OCI-LY3 (cell line): ENCODE results near the gene NFIB.

Experiments
- CTCF ChIP-seq: fragments of 200-600, 300-600 bp; sonication (generic); IDR thresholded peaks from 2 replicates; pipeline ENCODE4 v1.5.1; 2014; ENCODE audit warnings: antibody characterized with exemption, low read length, low read depth
- EZH2phosphoT487 ChIP-seq: fragments of 200-600 bp; shearing (Covaris generic); IDR thresholded peaks from 2 replicates; pipeline ENCODE4 v1.6.1; 2018; ENCODE audit warnings: antibody characterized with exemption, mixed run types, low read depth

DNA sequence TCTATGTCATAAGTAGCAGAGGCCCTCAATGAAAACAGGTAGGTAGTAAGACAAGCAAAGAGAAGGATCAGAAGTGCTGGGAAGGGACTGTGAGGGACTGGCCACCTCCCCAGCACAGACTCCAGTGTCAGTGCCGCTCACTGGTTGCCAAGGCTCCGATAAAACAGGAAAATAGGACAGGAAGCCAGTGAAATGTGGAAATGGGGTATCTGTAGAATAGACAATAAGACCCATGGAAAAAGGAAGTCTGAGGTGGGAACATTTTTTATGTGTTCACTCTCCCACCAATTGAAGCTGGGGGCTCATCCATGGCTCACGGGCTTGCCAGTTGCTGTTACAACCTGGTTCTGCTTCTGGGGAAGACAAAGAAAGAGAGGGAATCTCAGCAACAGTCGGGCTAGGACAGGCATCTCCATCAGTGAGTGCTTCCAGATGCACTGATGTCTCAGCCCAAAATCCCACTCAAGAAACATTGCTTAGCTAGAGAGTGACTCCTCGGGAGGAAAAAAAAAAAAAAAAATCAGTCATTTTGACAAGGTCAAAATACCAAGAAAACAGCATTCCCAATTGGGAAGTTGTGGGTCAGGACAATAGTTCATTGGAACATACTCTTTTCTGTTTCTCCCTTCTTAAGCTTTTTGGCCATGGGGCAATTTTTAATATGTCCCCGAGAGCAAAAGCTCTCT, 27.6 kb upstream of the NFIB start:
- TF ChIP-seq CTCF (no peak), EZH2phosphoT487 (no peak)
